Measurements from ENCODE around the gene MYOT.

GRCh38 chr5:137825165-137825564, 42.5 kb upstream of the MYOT start:
- TF ChIP-seq CTCF (IDR thresholded peaks at IDR 0.05 in 2 of 3, conservative IDR thresholded peaks at IDR 0.05 in 1 of 3; ENCODE audit: control insufficient read depth in 2 of 3, extremely low read depth in 1 of 3, insufficient read depth in 1 of 3, low read depth in 3 of 3, low read length in 3 of 3) (no peak), POLR2A (IDR thresholded peaks at IDR 0.05; ENCODE audit: low read depth, low read length) (no peak), POLR2AphosphoS5 (IDR thresholded peaks at IDR 0.05; ENCODE audit: low read length) (no peak), FOXM1 (IDR thresholded peaks at IDR 0.05; ENCODE audit: low read depth, low read length) (no peak), ZNF274 (IDR thresholded peaks at IDR 0.05; ENCODE audit: insufficient read depth, insufficient read length) (no peak), SIX5 (IDR thresholded peaks at IDR 0.05; ENCODE audit: low read depth, low read length, severe bottlenecking) (no peak), SP1 (IDR thresholded peaks at IDR 0.05; ENCODE audit: low read depth, low read length) (no peak), EZH2 (IDR thresholded peaks at IDR 0.05; ENCODE audit: borderline replicate concordance, control insufficient read depth, low read depth, low read length) (no peak), ATF2 (IDR thresholded peaks at IDR 0.05; ENCODE audit: low read length) (no peak)
